ENCODE measurements around the gene C2orf92. TPM values are rescaled to one million over a fixed set of nuclear protein-coding genes. Genes with fewer than 3 reads are reported as not detected.

Gene C2orf92
- polyA plus RNA-seq, 1 donor from 2014 or later, result 10.7 TPM

GRCh38 chr2:97653874-97654273 lies 15.6 kb upstream of the C2orf92 start (continued):
- TF ChIP-seq, protein P1, sequence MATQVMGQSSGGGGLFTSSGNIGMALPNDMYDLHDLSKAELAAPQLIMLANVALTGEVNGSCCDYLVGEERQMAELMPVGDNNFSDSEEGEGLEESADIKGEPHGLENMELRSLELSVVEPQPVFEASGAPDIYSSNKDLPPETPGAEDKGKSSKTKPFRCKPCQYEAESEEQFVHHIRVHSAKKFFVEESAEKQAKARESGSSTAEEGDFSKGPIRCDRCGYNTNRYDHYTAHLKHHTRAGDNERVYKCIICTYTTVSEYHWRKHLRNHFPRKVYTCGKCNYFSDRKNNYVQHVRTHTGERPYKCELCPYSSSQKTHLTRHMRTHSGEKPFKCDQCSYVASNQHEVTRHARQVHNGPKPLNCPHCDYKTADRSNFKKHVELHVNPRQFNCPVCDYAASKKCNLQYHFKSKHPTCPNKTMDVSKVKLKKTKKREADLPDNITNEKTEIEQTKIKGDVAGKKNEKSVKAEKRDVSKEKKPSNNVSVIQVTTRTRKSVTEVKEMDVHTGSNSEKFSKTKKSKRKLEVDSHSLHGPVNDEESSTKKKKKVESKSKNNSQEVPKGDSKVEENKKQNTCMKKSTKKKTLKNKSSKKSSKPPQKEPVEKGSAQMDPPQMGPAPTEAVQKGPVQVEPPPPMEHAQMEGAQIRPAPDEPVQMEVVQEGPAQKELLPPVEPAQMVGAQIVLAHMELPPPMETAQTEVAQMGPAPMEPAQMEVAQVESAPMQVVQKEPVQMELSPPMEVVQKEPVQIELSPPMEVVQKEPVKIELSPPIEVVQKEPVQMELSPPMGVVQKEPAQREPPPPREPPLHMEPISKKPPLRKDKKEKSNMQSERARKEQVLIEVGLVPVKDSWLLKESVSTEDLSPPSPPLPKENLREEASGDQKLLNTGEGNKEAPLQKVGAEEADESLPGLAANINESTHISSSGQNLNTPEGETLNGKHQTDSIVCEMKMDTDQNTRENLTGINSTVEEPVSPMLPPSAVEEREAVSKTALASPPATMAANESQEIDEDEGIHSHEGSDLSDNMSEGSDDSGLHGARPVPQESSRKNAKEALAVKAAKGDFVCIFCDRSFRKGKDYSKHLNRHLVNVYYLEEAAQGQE (IDR thresholded peaks at IDR 0.05; ENCODE audit: borderline replicate concordance), result no peak
- TF ChIP-seq RAD21 (conservative IDR thresholded peaks at IDR 0.05), result no peak
- no peak for TF ChIP-seq SMC3 (conservative IDR thresholded peaks at IDR 0.05; ENCODE audit: poor library complexity)
- no peak for TF ChIP-seq TAF1 (IDR thresholded peaks at IDR 0.05; ENCODE audit: low read depth)

GRCh38 chr2:97654309-97654708 lies 15.2 kb upstream of the C2orf92 start:
- H3K4me2 ChIP-seq (ENCODE audit: low read length), result no peak overlapping the region
- H3K36me3 ChIP-seq (ENCODE audit: insufficient read depth, low read length), result no peaks in the 10 kb centered on the region
- H3K27ac ChIP-seq (ENCODE audit: low read length), result no peak overlapping the region
- no peak overlapping the region for H3K4me3 ChIP-seq (ENCODE audit: low read length)
- H3K27me3 ChIP-seq (ENCODE audit: insufficient read depth, low read depth, low read length), result no peaks in the 10 kb centered on the region
- H3K9ac ChIP-seq (ENCODE audit: low read length), result no peak overlapping the region
- H3F3A ChIP-seq (ENCODE audit: insufficient read depth, low read length, poor library complexity, severe bottlenecking), result no peaks in the 10 kb centered on the region
- H2AFZ ChIP-seq (ENCODE audit: low read depth, low read length), result no peak overlapping the region
- no peaks in the 10 kb centered on the region for H4K20me1 ChIP-seq (ENCODE audit: insufficient read depth)
- H3K9me2 ChIP-seq (ENCODE audit: insufficient read depth, low read length), result no peaks in the 10 kb centered on the region
- TF ChIP-seq CTCF (IDR thresholded peaks at IDR 0.05; ENCODE audit: poor library complexity, severe bottlenecking) (no peak), POLR2AphosphoS5 (IDR thresholded peaks at IDR 0.05) (no peak), SMC3 (conservative IDR thresholded peaks at IDR 0.05; ENCODE audit: poor library complexity) (no peak), EP300 (conservative IDR thresholded peaks at IDR 0.05; ENCODE audit: poor library complexity, severe bottlenecking) (no peak), RAD21 (conservative IDR thresholded peaks at IDR 0.05) (no peak), MXI1 (conservative IDR thresholded peaks at IDR 0.05; ENCODE audit: poor library complexity, severe bottlenecking) (no peak), TAF1 (IDR thresholded peaks at IDR 0.05; ENCODE audit: low read depth) (no peak), EZH2 (IDR thresholded peaks at IDR 0.05; ENCODE audit: borderline replicate concordance, insufficient read depth, low read length, poor library complexity, severe bottlenecking) (no peak)
- TF ChIP-seq, protein P1 (IDR thresholded peaks at IDR 0.05; ENCODE audit: borderline replicate concordance), result no peak
- no peaks in the 10 kb centered on the region for H3K9me3 ChIP-seq (ENCODE audit: low read length)
- no peaks in the 10 kb centered on the region for H3K79me2 ChIP-seq (replicated peaks; ENCODE audit: insufficient read depth, low read length)
